Tibial nerve (tissue), 4 donors: Measurements from ENCODE around the gene IL36G. TPM values are rescaled to one million over a fixed set of nuclear protein-coding genes. Genes with fewer than 3 reads are reported as not detected.
"Not testable (repeated sequence)": the region's sequence is repeated elsewhere in the genome, so short reads cannot be mapped to it uniquely, and the experiment has no call there.

Experiments used
- DNase-seq, 2 donors: peaks; one replicate each; pipeline ENCODE4 v3.0.0-alpha.2; 2019; ENCODE audit warnings: low spot score in 2 of 2
- H3K27ac ChIP-seq, 4 donors: fragments of 200-600 bp; sonication (generic) in 3 of 4; one replicate each; pipeline ENCODE4 v1.5.1; 2017 to 2019; ENCODE audit warnings: mild to moderate bottlenecking in 1 of 4
- H3K27me3 ChIP-seq, 2 donors: fragments of 200-600 bp; sonication (generic) in 1 of 2; one replicate each; pipeline versions ENCODE4 v1.5.1 to v1.6.0; 2017 to 2019
- H3K36me3 ChIP-seq, 3 donors: fragments of 200-600 bp; sonication (generic); one replicate each; pipeline ENCODE4 v1.5.1; 2018 to 2019
- H3K4me1 ChIP-seq, 4 donors: fragments of 200-600 bp; sonication (generic) in 3 of 4; one replicate each; pipeline ENCODE4 v1.5.1; 2017 to 2019
- H3K4me3 ChIP-seq, 4 donors: fragments of 200-600 bp; sonication (generic) in 3 of 4; one replicate each; pipeline ENCODE4 v1.5.1; 2017 to 2019; ENCODE audit warnings: mild to moderate bottlenecking in 1 of 4, moderate library complexity in 1 of 4
- H3K9me3 ChIP-seq, 4 donors: fragments of 200-600 bp; sonication (generic) in 3 of 4; one replicate each; pipeline ENCODE4 v1.5.1; 2017 to 2019
- EP300 ChIP-seq, 2 donors: sonication (generic); formaldehyde crosslinking; IDR thresholded peaks; one replicate each; pipeline ENCODE4 v1.6.1; 2017; ENCODE audit warnings: antibody characterized with exemption in 2 of 2, mild to moderate bottlenecking in 1 of 2
- POLR2A ChIP-seq, 2 donors: fragments of 450-650 bp; IDR thresholded peaks; one replicate each; pipeline ENCODE4 v1.6.1; 2017; ENCODE audit warnings: antibody characterized with exemption in 2 of 2, mild to moderate bottlenecking in 2 of 2, moderate library complexity in 2 of 2
- whole genome bisulfite sequencing, 2 donors: methylation state at CpG; one replicate each; pipeline ENCODE4 v1.1.5; 2018; 5-methylcytosine and 5-hydroxymethylcytosine counted together
- total RNA-seq, 4 donors: library from RNA; depleted of rRNA; stranded (reverse); fragments of >200 nt; gene quantifications; one replicate each; pipeline ENCODE4 v1.1.0, GENCODE V29; 2016
- TF ChIP-seq, protein P1 (sequence below), 5 experiments: fragments of 200-600 bp in 3 of 5; fragments of 450-650 bp in 2 of 5; sonication (generic) in 3 of 5; IDR thresholded peaks; one replicate each; pipeline ENCODE4 v1.5.1; 2016 to 2019; ENCODE audit warnings: antibody characterized with exemption in 5 of 5, mild to moderate bottlenecking in 3 of 5, moderate library complexity in 2 of 5

IL36G gene
- total RNA-seq, result not detected

DNA sequence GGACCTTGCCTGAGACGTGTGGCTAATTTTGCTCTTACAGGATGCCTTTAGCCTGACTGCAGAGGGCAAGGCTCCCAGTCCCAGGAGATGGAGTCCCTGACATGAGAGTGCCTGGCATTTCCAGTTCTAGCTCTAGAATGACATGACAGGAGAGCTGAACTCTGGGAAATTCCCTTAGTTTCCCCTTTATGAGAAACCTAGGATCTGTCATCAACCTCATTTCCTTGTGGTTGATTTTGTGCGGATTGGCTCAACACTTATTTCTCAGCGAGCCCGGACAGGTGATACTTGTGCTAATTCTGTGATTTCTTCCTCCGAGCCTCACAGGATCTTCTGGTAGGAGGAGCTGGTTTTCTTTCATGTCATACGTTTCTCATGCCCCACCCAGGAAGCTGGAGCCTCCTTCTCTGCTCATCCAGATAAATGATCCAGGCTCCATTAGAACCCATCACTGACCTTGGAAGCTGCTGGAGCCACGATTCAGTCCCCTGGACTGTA is at the start of gene IL36G:
IL36G (plus strand) TSS at position 448 of the 498 bp plus-strand sequence. CDS start 633 bp downstream, outside the sequence.
- Histone ChIP-seq H3K36me3 (no peaks in the 10 kb centered on the region), H3K27me3 (no peaks in the 10 kb centered on the region), H3K27ac (no peak within 1 kb of the TSS), H3K4me3 (no peak within 1 kb of the TSS), H3K9me3 (no peaks in the 10 kb centered on the region), H3K4me1 (no peaks in the 10 kb centered on the region)
- no peak for DNase-seq
- 69 to 78% methylated on average over 7 of the region's 7 CpGs for WGBS, 2 donors
- TF ChIP-seq, protein P1, sequence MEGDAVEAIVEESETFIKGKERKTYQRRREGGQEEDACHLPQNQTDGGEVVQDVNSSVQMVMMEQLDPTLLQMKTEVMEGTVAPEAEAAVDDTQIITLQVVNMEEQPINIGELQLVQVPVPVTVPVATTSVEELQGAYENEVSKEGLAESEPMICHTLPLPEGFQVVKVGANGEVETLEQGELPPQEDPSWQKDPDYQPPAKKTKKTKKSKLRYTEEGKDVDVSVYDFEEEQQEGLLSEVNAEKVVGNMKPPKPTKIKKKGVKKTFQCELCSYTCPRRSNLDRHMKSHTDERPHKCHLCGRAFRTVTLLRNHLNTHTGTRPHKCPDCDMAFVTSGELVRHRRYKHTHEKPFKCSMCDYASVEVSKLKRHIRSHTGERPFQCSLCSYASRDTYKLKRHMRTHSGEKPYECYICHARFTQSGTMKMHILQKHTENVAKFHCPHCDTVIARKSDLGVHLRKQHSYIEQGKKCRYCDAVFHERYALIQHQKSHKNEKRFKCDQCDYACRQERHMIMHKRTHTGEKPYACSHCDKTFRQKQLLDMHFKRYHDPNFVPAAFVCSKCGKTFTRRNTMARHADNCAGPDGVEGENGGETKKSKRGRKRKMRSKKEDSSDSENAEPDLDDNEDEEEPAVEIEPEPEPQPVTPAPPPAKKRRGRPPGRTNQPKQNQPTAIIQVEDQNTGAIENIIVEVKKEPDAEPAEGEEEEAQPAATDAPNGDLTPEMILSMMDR (IDR thresholded peaks at IDR 0.05), result no peak
- no peak for TF ChIP-seq POLR2A (IDR thresholded peaks at IDR 0.05)
- TF ChIP-seq EP300 (IDR thresholded peaks at IDR 0.05), result no peak

DNA sequence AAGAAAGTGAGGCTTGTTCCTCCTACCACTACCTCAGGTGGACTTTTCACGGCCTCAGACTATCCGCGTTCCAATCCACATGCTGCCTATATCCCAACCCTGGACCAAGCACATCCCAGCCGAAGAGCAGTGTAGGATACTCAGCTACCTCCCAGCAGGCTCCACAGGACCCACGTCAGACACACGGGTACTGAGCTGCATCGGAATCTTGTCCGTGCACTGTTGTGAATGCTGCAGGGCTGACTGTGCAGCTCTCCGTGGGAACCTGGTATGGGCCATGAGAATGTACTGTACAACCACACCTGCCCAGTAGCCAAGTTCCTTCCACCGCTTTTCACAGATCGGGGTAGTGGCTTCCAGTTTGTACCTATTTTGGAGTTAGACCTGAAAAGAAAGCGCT is 44.5 kb upstream of the IL36G start:
- H3K4me3 ChIP-seq, result no peak overlapping the region
- no peaks in the 10 kb centered on the region for H3K4me1 ChIP-seq
- no peaks in the 10 kb centered on the region for H3K27me3 ChIP-seq
- TF ChIP-seq EP300 (IDR thresholded peaks at IDR 0.05) (no peak), POLR2A (IDR thresholded peaks at IDR 0.05) (no peak)
- TF ChIP-seq, protein P1 (IDR thresholded peaks at IDR 0.05), result no peak
- H3K9me3 ChIP-seq, result no peaks in the 10 kb centered on the region
- WGBS, 2 donors, result 89 to 91% methylated on average over 12 of the region's 12 CpGs
- H3K27ac ChIP-seq, result no peak overlapping the region
- no peak for DNase-seq
- H3K36me3 ChIP-seq, result no peaks in the 10 kb centered on the region

DNA sequence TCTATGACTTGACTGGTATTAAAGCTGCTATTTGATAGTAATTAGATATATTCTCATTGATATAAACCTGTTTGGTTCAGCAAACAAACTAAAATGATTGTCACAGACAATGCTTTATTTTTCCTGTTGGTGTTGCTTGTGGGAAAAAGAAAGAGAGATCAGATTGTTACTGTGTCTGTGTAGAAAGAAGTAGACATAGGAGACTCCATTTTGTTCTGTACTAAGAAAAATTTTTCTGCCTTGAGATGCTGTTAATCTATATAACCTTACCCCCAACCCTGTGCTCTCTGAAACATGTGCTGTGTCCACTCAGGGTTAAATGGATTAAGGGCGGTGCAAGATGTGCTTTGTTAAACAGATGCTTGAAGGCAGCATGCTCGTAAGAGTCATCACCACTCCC is 43.7 kb upstream of the IL36G start:
- 31 to 38% methylated on average over 2 of the region's 2 CpGs for WGBS, 2 donors
- H3K27ac ChIP-seq, H3K4me1 ChIP-seq: not testable (repeated sequence)

DNA sequence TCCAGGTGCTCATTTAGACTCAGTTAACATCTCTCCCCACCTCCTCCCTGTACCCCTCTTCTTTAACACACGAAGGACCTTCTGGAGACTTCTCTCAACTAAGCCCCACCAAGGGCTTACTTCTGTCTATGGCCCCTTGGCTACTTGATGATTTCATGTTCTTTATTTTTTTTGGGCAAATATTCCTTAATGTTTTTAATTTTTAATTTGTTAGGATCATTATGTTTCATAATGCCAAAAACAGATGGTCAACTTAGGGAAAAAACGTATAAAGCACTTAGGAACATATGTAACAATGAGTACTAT is 40.9 kb upstream of the IL36G start:
- H3K36me3 ChIP-seq, result no peaks in the 10 kb centered on the region
- no peak overlapping the region for H3K27ac ChIP-seq
- no peak for DNase-seq
- 76 to 80% methylated on average over 2 of the region's 2 CpGs for WGBS, 2 donors
- H3K4me3 ChIP-seq, result no peak overlapping the region
- no peaks in the 10 kb centered on the region for H3K27me3 ChIP-seq
- H3K9me3 ChIP-seq, result no peaks in the 10 kb centered on the region
- TF ChIP-seq, protein P1 (IDR thresholded peaks at IDR 0.05), result no peak
- TF ChIP-seq EP300 (IDR thresholded peaks at IDR 0.05) (no peak), POLR2A (IDR thresholded peaks at IDR 0.05) (no peak)
- no peaks in the 10 kb centered on the region for H3K4me1 ChIP-seq

More for the DNA sequence above, 43.7 kb upstream of the IL36G start:
- not testable (repeated sequence) for H3K4me3 ChIP-seq, H3K36me3 ChIP-seq, H3K27me3 ChIP-seq, H3K9me3 ChIP-seq, DNase-seq

DNA sequence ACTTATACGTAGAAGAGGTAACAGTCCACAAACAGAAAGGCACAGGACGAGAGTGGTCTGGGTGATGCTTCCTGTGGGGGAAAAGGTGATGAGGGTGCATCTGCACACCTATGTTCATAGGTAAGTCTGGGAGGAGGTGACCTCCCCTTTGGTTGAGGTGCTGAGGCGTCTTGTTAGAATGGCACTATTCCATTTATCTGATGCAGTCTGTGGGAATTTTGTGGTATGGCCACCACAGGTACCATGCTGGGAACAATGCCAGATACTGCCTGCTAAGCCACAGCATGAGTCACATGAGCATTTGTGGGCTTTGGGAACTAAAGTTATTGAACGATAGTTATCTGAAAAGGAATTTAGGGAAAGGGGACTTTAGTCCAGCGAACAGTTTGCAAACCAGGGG is 38.9 kb upstream of the IL36G start:
- DNase-seq, result no peak
- Histone ChIP-seq H3K27ac (no peak overlapping the region), H3K27me3 (no peaks in the 10 kb centered on the region), H3K36me3 (no peaks in the 10 kb centered on the region), H3K4me1 (no peaks in the 10 kb centered on the region), H3K4me3 (no peak overlapping the region), H3K9me3 (no peaks in the 10 kb centered on the region)
- 83 to 85% methylated on average over 5 of the region's 5 CpGs for WGBS, 2 donors
- TF ChIP-seq POLR2A (IDR thresholded peaks at IDR 0.05) (no peak), EP300 (IDR thresholded peaks at IDR 0.05) (no peak)
- TF ChIP-seq, protein P1 (IDR thresholded peaks at IDR 0.05), result no peak

DNA sequence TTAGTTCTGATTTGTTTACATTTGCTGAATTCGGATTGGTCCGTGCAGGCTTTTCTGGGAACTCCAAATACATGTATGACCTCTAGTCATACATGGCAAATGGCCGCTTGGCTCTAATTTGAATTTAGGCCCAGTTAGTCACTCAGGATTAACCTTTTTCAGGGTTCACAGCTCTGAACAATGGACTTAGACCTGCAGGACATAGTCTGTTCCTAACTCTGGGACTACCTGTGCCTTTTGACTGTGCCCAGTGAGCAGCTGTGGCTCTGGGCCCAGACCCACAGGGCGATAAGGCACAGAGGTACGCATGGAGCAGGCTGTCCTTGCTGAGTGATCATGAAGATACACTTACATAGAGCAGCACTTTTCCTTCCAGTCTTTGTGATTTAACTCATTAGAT is 38.4 kb upstream of the IL36G start:
- Histone ChIP-seq H3K4me1 (no peaks in the 10 kb centered on the region), H3K27ac (no peak overlapping the region), H3K36me3 (no peaks in the 10 kb centered on the region), H3K4me3 (no peak overlapping the region), H3K9me3 (no peaks in the 10 kb centered on the region), H3K27me3 (no peaks in the 10 kb centered on the region)
- 87 to 90% methylated on average over 5 of the region's 5 CpGs for WGBS, 2 donors
- no peak for DNase-seq
- no peak for TF ChIP-seq POLR2A (IDR thresholded peaks at IDR 0.05)
- TF ChIP-seq EP300 (IDR thresholded peaks at IDR 0.05), result no peak
- TF ChIP-seq, protein P1 (IDR thresholded peaks at IDR 0.05), result no peak
